Breast epithelium (tissue), 3 donors: ENCODE measurements around the gene LRRC61.

ENCODE experiments used
- POLR2A ChIP-seq: fragments of 450-650 bp; IDR thresholded peaks from one replicate; pipeline ENCODE4 v1.6.1; 2016; ENCODE audit warnings: antibody characterized with exemption, mild to moderate bottlenecking, moderate library complexity
- TF ChIP-seq, protein P1 (sequence below), 3 donors: fragments of 450-650 bp; IDR thresholded peaks; one replicate each; pipeline ENCODE4 v1.5.1; 2016 to 2017; ENCODE audit warnings: antibody characterized with exemption in 3 of 3, mild to moderate bottlenecking in 3 of 3, moderate library complexity in 3 of 3

DNA sequence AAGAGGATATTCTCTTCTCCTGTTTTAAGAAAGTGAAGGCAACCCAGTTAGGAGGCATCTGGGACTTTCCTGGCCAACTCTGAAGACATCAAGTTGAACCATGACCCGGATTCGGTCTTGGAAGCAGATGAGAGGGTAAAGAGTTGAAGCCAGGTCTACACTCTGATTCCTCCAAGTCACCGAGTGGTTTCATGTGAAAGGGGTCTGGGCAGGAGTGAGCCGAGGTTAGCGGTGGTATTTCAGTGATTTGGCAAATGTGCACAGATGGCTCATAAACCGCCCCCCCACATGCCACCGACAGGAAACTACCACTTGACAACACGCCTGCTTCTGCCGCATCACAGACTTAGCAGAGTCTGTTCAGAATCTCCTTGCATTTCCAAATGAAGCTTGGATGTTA is 34.1 kb downstream of the LRRC61 start:
- TF ChIP-seq POLR2A, result no peak
- TF ChIP-seq, protein P1, sequence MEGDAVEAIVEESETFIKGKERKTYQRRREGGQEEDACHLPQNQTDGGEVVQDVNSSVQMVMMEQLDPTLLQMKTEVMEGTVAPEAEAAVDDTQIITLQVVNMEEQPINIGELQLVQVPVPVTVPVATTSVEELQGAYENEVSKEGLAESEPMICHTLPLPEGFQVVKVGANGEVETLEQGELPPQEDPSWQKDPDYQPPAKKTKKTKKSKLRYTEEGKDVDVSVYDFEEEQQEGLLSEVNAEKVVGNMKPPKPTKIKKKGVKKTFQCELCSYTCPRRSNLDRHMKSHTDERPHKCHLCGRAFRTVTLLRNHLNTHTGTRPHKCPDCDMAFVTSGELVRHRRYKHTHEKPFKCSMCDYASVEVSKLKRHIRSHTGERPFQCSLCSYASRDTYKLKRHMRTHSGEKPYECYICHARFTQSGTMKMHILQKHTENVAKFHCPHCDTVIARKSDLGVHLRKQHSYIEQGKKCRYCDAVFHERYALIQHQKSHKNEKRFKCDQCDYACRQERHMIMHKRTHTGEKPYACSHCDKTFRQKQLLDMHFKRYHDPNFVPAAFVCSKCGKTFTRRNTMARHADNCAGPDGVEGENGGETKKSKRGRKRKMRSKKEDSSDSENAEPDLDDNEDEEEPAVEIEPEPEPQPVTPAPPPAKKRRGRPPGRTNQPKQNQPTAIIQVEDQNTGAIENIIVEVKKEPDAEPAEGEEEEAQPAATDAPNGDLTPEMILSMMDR (IDR thresholded peaks at IDR 0.05), result no peak
